ENCODE data around the gene ANKRD50.

Gene ANKRD50

DNA sequence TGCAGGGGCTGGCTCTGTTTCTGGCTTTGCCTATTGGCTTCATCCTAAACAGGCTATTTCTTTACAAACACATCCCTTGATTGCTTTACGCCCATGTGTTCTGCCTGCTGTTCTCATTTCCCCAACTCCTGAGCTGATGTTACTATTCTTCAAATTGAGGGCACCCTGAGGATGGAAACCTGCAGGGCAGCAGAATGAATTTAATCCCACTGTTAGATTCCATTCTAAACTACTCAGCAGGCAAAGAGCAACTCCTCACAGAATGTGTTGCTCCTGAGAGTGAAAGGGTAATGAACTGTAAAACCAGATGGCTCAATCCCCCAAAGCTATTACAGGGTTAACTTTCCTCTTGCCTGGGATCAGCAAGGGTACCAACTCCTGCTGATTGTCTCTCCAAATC, 75.7 kb downstream of the ANKRD50 start:
- DNase-seq (ENCODE audit: low read depth): no peak

DNA sequence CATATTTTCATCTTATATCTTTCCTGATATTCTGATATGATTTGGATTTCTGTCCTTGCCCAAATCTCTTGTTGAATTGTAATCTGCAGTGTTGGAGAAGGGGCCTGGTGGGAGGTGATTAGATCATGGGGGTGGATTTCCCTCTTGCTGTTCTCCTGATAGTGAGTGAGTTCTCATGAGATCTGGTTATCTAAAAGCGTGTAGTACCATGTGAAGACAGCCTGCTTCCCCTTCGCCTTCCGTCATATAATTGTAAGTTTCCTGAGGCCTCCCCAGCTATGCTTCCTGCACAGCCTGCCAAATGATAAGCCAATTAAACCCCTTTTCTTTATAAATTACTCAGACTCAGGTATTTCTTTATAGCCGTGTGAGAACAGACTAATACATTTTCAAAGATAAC, 77.2 kb downstream of the ANKRD50 start:
- no peak for DNase-seq (ENCODE audit: low read depth)

GRCh38 chr4:124633285-124633941, 79.1 kb downstream of the ANKRD50 start:
- DNase-seq (ENCODE audit: low read depth): no peak

DNA sequence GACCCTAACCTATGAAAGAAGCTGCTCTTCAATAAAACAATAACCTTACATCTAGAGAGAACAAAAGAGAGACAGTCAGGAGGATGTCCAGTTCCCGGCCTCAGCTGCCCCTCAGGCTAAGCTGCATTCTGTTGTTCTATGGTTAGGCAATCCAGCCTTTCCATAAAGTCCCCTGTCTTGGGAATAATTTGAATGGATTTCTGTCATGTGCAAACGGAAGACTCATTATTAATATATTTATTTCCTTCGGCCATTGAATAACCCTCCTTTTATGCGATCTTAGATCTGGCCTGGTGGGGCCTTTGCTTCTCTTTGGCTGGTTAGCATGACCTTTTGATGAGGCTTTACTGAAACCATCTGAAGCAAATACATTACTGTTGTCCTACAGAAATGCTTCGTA, 80.1 kb downstream of the ANKRD50 start:
- DNase-seq (ENCODE audit: low read depth): no peak

- DNase-seq (ENCODE audit: low read depth): no peak
These were observed 80.8 kb downstream of the ANKRD50 start for GRCh38 chr4:124631760-124632159.

GRCh38 chr4:124629681-124630080, 82.9 kb downstream of the ANKRD50 start:
- no peak for DNase-seq (ENCODE audit: low read depth)
